ENCODE data around the gene ATP6V1D. TPM values are rescaled to one million over a fixed set of nuclear protein-coding genes. Genes with fewer than 3 reads are reported as not detected.
A peak's percentile ranks its signal among the peaks of the same experiment; 100 is the strongest.
"Not testable (repeated sequence)": the region's sequence is repeated elsewhere in the genome, so short reads cannot be mapped to it uniquely, and the experiment has no call there.

The ATP6V1D gene
- total RNA-seq, result 10 to 100 TPM; 42.1 to 72.6 (median 49.8) TPM
- 10 to 100 TPM; 15.0 to 33.7 (median 28.3) TPM for polyA plus RNA-seq
- long read RNA-seq, donor 1, transcript ATP6V1D-201 (9 exons, 1,845 nt), result major isoform, 28 of 54 reads
- long read RNA-seq, donor 1, partial matches to known transcripts, result 25 of 54 reads
- long read RNA-seq, donor 1, other reads (novel, unspliced or antisense), result 0 of 54 reads
- long read RNA-seq, donor 2, transcript ATP6V1D-201 (9 exons, 1,845 nt), result major isoform, 14 of 16 reads
- long read RNA-seq, donor 2, partial matches to known transcripts, result 0 of 16 reads
- long read RNA-seq, donor 2, other reads (novel, unspliced or antisense), result 0 of 16 reads

- H3K9me3 ChIP-seq, result no peaks in the 10 kb centered on the region
- 0 to 1% (median 0%) methylated on average over 36 to 47 of the region's 47 CpGs for WGBS, 5 donors
- H3K4me3 ChIP-seq, result peak within 1 kb of the TSS; percentile 71 to 96 (median 88)
- no peaks in the 10 kb centered on the region for H3K27me3 ChIP-seq (replicated peaks in 1 of 7)
- TF ChIP-seq POLR2A (IDR thresholded peaks at IDR 0.05) (peak; percentile 11 to 66 (median 49)), CTCF (IDR thresholded peaks at IDR 0.05 in 8 of 11, conservative IDR thresholded peaks at IDR 0.05 in 3 of 11) (peak; percentile 82 to 99 (median 93)), POLR2AphosphoS5 (IDR thresholded peaks at IDR 0.05) (peak; percentile 93 to 96 (median 94))
- peaks cover 0 to 25% (median 9%) of the 10 kb centered on the region in 6 donors for H3K36me3 ChIP-seq
- peaks cover 36 to 92% (median 72%) of the 10 kb centered on the region in 6 donors for H3K4me1 ChIP-seq
- DNase-seq, result peak; percentile 100
- H3K27ac ChIP-seq, result peak within 1 kb of the TSS; percentile 61 to 97 (median 94)
- intact Hi-C loops (cut with DNase I; ENCODE audit: low total_unique reads), result no loop called here
Observed at GRCh38 chr14:67359775-67360469, at the start of gene ATP6V1D, which contains the start of gene EIF2S1. Gene ATP6V1D (minus strand): TSS chr14:67359804. CDS start chr14:67359698, 106 bp downstream. Gene EIF2S1 (plus strand): TSS chr14:67360328. CDS start chr14:67364768, 4,440 bp downstream.

- H3K36me3 ChIP-seq; DNase-seq; H3K27ac ChIP-seq; H3K4me3 ChIP-seq; intact Hi-C loops (cut with DNase I; ENCODE audit: low total_unique reads); H3K9me3 ChIP-seq: not testable (repeated sequence)
- WGBS, 5 donors, result 81 to 91% (median 85%) methylated on average over 7 of the region's 7 CpGs
- H3K27me3 ChIP-seq (replicated peaks in 1 of 7), result peaks cover 0 to 24% (median 13%) of the 10 kb centered on the region in 7 donors
- peaks cover 0 to 13% (median 10%) of the 10 kb centered on the region in 6 donors for H3K4me1 ChIP-seq
Observed at GRCh38 chr14:67408122-67408801, 48.7 kb upstream of the ATP6V1D start.

GRCh38 chr14:67405771-67406170 lies 46.2 kb upstream of the ATP6V1D start:
- no peak for DNase-seq
- no peak overlapping the region for H3K27ac ChIP-seq
- peaks cover 0 to 2% (median 0%) of the 10 kb centered on the region in 7 donors for H3K27me3 ChIP-seq (replicated peaks in 1 of 7)
- no peak overlapping the region for H3K4me3 ChIP-seq
- H3K36me3 ChIP-seq, result no peaks in the 10 kb centered on the region
- WGBS, 5 donors, result 90 to 98% (median 93%) methylated on average over 5 of the region's 5 CpGs
- peaks cover 0 to 4% (median 0%) of the 10 kb centered on the region in 8 donors for H3K9me3 ChIP-seq
- no peaks in the 10 kb centered on the region for H3K4me1 ChIP-seq
- TF ChIP-seq POLR2AphosphoS5 (IDR thresholded peaks at IDR 0.05) (no peak), POLR2A (IDR thresholded peaks at IDR 0.05) (no peak), CTCF (IDR thresholded peaks at IDR 0.05 in 8 of 11, conservative IDR thresholded peaks at IDR 0.05 in 3 of 11) (no peak)
- intact Hi-C loops (cut with DNase I; ENCODE audit: low total_unique reads), result no loop called here

- WGBS, 5 donors, result 84 to 94% (median 90%) methylated on average over 4 of the region's 4 CpGs
- no peak for DNase-seq
- TF ChIP-seq CTCF (IDR thresholded peaks at IDR 0.05 in 8 of 11, conservative IDR thresholded peaks at IDR 0.05 in 3 of 11), result no peak
- TF ChIP-seq POLR2A (IDR thresholded peaks at IDR 0.05), result no peak
- H3K4me3 ChIP-seq, result no peak overlapping the region
- no peak overlapping the region for H3K27ac ChIP-seq
- intact Hi-C loops (cut with DNase I; ENCODE audit: low total_unique reads), result no loop called here
- no peaks in the 10 kb centered on the region for H3K36me3 ChIP-seq
- no peaks in the 10 kb centered on the region for H3K27me3 ChIP-seq (replicated peaks in 1 of 7)
- H3K9me3 ChIP-seq, result peaks cover 0 to 4% (median 0%) of the 10 kb centered on the region in 8 donors
- no peaks in the 10 kb centered on the region for H3K4me1 ChIP-seq
Observed at GRCh38 chr14:67400434-67400833, 40.8 kb upstream of the ATP6V1D start.

All from spleen (tissue), 13 donors.